C4-2B (cell line): ENCODE results near the gene NHP2.

Source experiments
- CTCF ChIP-seq: fragments of 450-650 bp; conservative IDR thresholded peaks from 2 replicates; pipeline ENCODE4 v1.5.1; 2017; ENCODE audit warnings: mild to moderate bottlenecking
- ZFX ChIP-seq: fragments of 450-650 bp; IDR thresholded peaks from 2 replicates; pipeline ENCODE4 v1.6.1; 2017

GRCh38 chr5:178201221-178201926, 47.7 kb upstream of the NHP2 start:
- TF ChIP-seq CTCF = no peak
- no peak for TF ChIP-seq ZFX
